Kidney epithelial cell (primary cell): ENCODE measurements around the gene SHB. TPM values are rescaled to one million over a fixed set of nuclear protein-coding genes. Genes with fewer than 3 reads are reported as not detected.

Experiments used
- DNase-seq: peaks from one replicate; pipeline ENCODE4 v3.0.0-alpha.2; 2010; ENCODE audit warnings: low read depth
- H3K27me3 ChIP-seq: 2 replicates; pipeline ENCODE4 v1.6.0; 2011; ENCODE audit warnings: low read length; ENCODE audit not compliant: control insufficient read depth, insufficient read depth
- H3K36me3 ChIP-seq: 2 replicates; pipeline ENCODE4 v1.5.1; 2011; ENCODE audit warnings: low read length; ENCODE audit not compliant: control insufficient read depth, insufficient read depth
- H3K4me3 ChIP-seq: 2 replicates; pipeline ENCODE4 v1.5.1; 2011; ENCODE audit warnings: low read depth, mild to moderate bottlenecking, control low read depth, low read length
- total RNA-seq: library from RNA; depleted of rRNA; stranded (reverse); fragments of >200 nt; gene quantifications from 2 replicates; pipeline ENCODE4 v1.2.3, GENCODE V29; 2015
- TF ChIP-seq, protein P1 (sequence below): IDR thresholded peaks from 2 replicates; pipeline ENCODE4 v1.5.1; 2011; ENCODE audit warnings: mild to moderate bottlenecking, moderate library complexity, low read length, control low read depth, inconsistent platforms; ENCODE audit not compliant: insufficient read depth, poor library complexity, severe bottlenecking

The SHB gene
- total RNA-seq, 1 donor from 2014 or later, result 39.1 TPM

DNA sequence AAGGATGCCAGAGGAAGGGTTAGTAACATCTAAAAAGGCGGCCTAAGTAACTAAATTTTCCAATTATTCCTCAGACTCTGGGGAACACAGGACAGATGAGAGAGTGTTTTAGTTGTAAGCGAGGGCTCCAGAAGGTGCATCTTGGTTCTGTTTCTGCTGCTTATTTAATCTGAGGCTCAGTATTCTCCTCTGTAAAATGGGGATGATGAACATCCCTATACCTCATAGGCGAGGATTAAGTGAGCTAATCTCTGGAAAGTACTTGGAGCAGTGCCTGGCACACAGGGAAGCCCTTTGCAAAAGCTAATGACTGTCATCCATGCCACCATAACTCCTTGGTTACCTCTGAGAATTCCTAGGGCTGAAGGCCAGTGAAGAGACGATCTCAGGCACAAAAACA lies 59.0 kb downstream of the SHB start:
- Histone ChIP-seq H3K27me3 (no peaks in the 10 kb centered on the region), H3K36me3 (no peaks in the 10 kb centered on the region), H3K4me3 (no peak overlapping the region)
- no peak for DNase-seq
- TF ChIP-seq, protein P1, sequence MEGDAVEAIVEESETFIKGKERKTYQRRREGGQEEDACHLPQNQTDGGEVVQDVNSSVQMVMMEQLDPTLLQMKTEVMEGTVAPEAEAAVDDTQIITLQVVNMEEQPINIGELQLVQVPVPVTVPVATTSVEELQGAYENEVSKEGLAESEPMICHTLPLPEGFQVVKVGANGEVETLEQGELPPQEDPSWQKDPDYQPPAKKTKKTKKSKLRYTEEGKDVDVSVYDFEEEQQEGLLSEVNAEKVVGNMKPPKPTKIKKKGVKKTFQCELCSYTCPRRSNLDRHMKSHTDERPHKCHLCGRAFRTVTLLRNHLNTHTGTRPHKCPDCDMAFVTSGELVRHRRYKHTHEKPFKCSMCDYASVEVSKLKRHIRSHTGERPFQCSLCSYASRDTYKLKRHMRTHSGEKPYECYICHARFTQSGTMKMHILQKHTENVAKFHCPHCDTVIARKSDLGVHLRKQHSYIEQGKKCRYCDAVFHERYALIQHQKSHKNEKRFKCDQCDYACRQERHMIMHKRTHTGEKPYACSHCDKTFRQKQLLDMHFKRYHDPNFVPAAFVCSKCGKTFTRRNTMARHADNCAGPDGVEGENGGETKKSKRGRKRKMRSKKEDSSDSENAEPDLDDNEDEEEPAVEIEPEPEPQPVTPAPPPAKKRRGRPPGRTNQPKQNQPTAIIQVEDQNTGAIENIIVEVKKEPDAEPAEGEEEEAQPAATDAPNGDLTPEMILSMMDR, result no peak

- Histone ChIP-seq H3K36me3 (no peaks in the 10 kb centered on the region), H3K4me3 (no peak overlapping the region), H3K27me3 (no peaks in the 10 kb centered on the region)
- no peak for DNase-seq
- TF ChIP-seq, protein P1, result no peak
These were observed 60.0 kb downstream of the SHB start for GRCh38 chr9:38009035-38009501.

GRCh38 chr9:38008168-38009034 lies 60.6 kb downstream of the SHB start:
- TF ChIP-seq, protein P1, result no peak
- H3K4me3 ChIP-seq, result no peak overlapping the region
- no peaks in the 10 kb centered on the region for H3K27me3 ChIP-seq
- peak; percentile 97 for DNase-seq
- no peaks in the 10 kb centered on the region for H3K36me3 ChIP-seq

DNA sequence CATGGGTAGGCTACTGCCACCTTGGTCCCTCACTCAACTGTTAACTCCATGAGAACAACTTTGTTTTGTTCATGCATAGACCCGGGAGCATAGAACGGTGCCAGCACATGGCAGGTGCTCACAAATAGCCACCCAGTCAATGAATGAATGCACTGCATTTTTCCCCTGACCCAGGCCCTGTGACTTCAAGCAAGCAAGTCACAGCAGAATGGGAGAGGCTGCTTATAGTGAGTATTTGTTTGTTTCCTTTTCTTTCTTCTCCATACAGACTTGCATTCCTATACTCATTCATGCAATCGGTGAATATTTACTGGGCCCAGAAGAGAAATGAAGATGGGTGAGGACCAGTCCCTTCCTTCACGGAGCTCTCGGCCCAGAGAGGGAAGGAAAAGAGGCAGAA lies 62.0 kb downstream of the SHB start:
- TF ChIP-seq, protein P1, result no peak
- no peaks in the 10 kb centered on the region for H3K27me3 ChIP-seq
- no peaks in the 10 kb centered on the region for H3K36me3 ChIP-seq
- no peak overlapping the region for H3K4me3 ChIP-seq
- no peak for DNase-seq

DNA sequence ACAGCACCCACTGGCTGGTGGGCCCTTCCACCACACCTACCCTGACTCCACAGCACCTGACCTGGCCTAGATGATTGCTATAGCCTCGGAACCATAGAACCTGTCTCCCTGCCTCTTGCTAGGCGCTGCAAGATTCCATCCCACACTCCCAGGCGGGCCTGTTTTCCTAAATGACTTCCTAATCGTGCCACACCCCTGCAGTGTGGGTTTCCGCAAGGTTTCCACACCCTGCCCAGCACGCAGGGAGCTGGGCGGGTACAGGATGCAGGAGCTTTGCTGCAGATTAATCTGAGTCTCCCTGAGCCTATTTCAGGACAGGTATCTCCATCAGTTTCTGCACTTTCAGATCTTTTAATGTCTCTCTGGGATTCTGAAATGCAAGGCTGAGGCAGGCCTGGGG lies 62.9 kb downstream of the SHB start:
- Histone ChIP-seq H3K36me3 (no peaks in the 10 kb centered on the region), H3K4me3 (no peak overlapping the region), H3K27me3 (no peaks in the 10 kb centered on the region)
- no peak for DNase-seq
- TF ChIP-seq, protein P1, result no peak
